Testis (tissue), 2 donors: Measurements from ENCODE around the gene PTPRG.

Experiments used
- CTCF ChIP-seq, 3 experiments: fragments of 450-650 bp in 2 of 3; fragments of 200-600 bp in 1 of 3; sonication (generic) in 1 of 3; IDR thresholded peaks; one replicate each; pipeline ENCODE4 v1.5.1; 2016 to 2019; ENCODE audit warnings: antibody characterized with exemption in 3 of 3, mild to moderate bottlenecking in 2 of 3, moderate library complexity in 1 of 3
- POLR2A ChIP-seq: fragments of 450-650 bp; IDR thresholded peaks from one replicate; pipeline ENCODE4 v1.6.1; 2017; ENCODE audit warnings: antibody characterized with exemption, mild to moderate bottlenecking, moderate library complexity

GRCh38 chr3:61667814-61668213 lies 106.4 kb downstream of the PTPRG start:
- no peak for TF ChIP-seq POLR2A
- TF ChIP-seq CTCF (IDR thresholded peaks at IDR 0.05), result no peak
